GM23338 (cell line): Measurements from ENCODE around the gene XIST. TPM values are rescaled to one million over a fixed set of nuclear protein-coding genes. Genes with fewer than 3 reads are reported as not detected.

Source experiments
- ATAC-seq: fragments of 200-7000 bp; cut with Tn5 transposase; 3 replicates; pipeline ENCODE4 v1.9.1; 2020
- DNase-seq: peaks from one replicate; pipeline ENCODE4 v3.0.0-alpha.2; 2015; ENCODE audit warnings: low spot score
- H2AFZ ChIP-seq: fragments of 200-600 bp; sonication (generic); 2 replicates; pipeline ENCODE4 v1.8.0; 2016; ENCODE audit warnings: antibody characterized with exemption, mild to moderate bottlenecking, moderate library complexity
- H3F3A ChIP-seq: fragments of 200-600 bp; sonication (generic); replicated peaks from 2 replicates; pipeline ENCODE4 v1.8.0; 2017; ENCODE audit warnings: antibody characterized with exemption, mixed run types, low read depth
- H3K27ac ChIP-seq: fragments of 200-600 bp; sonication (generic); 2 replicates; pipeline ENCODE4 v1.6.1; 2016; ENCODE audit warnings: low read depth
- H3K27me3 ChIP-seq: fragments of 200-600 bp; sonication (generic); 2 replicates; pipeline ENCODE4 v1.8.0; 2016; ENCODE audit warnings: mild to moderate bottlenecking, mixed run types, moderate library complexity; ENCODE audit not compliant: insufficient read depth
- H3K36me3 ChIP-seq: fragments of 200-600 bp; sonication (generic); 2 replicates; pipeline ENCODE4 v1.8.0; 2016; ENCODE audit warnings: mild to moderate bottlenecking; ENCODE audit not compliant: insufficient read depth
- H3K4me1 ChIP-seq: fragments of 200-600 bp; sonication (generic); 2 replicates; pipeline ENCODE4 v1.8.0; 2016; ENCODE audit warnings: mild to moderate bottlenecking, moderate library complexity; ENCODE audit not compliant: insufficient read depth
- H3K4me2 ChIP-seq: fragments of 200-600 bp; sonication (generic); 2 replicates; pipeline ENCODE4 v1.7.1; 2017; ENCODE audit warnings: mixed run types
- H3K4me3 ChIP-seq: fragments of 200-600 bp; sonication (generic); 2 replicates; pipeline ENCODE4 v1.6.1; 2016; ENCODE audit warnings: mixed run types
- H3K79me2 ChIP-seq: fragments of 200-600 bp; sonication (generic); replicated peaks from 2 replicates; pipeline ENCODE4 v1.8.0; 2017; ENCODE audit warnings: mild to moderate bottlenecking; ENCODE audit not compliant: insufficient read depth
- H3K9me2 ChIP-seq: fragments of 200-600 bp; sonication (generic); 2 replicates; pipeline ENCODE4 v1.8.0; 2017; ENCODE audit not compliant: insufficient read depth
- H4K20me1 ChIP-seq: fragments of 200-600 bp; sonication (generic); replicated peaks from 2 replicates; pipeline ENCODE4 v1.8.0; 2017; ENCODE audit warnings: mild to moderate bottlenecking; ENCODE audit not compliant: insufficient read depth
- H3K27ac Mint-ChIP-seq: 2 replicates; pipeline ENCODE4 v1.8.0; 2020; ENCODE audit warnings: inconsistent platforms, mild to moderate bottlenecking, moderate library complexity, mixed read lengths
- H3K27me3 Mint-ChIP-seq: 3 replicates; pipeline ENCODE4 v1.8.0; 2022; ENCODE audit warnings: low read depth, mild to moderate bottlenecking, moderate library complexity, mixed read lengths, inconsistent platforms; ENCODE audit not compliant: insufficient read depth, poor library complexity
- H3K36me3 Mint-ChIP-seq: 3 replicates; pipeline ENCODE4 v1.8.0; 2021; ENCODE audit warnings: low read depth, mild to moderate bottlenecking, inconsistent platforms, moderate library complexity, mixed read lengths
- H3K4me1 Mint-ChIP-seq: 3 replicates; pipeline ENCODE4 v1.8.0; 2020; ENCODE audit warnings: mild to moderate bottlenecking, inconsistent platforms, mixed read lengths
- H3K4me3 Mint-ChIP-seq: 3 replicates; pipeline ENCODE4 v1.8.0; 2021; ENCODE audit warnings: moderate library complexity, mild to moderate bottlenecking, inconsistent platforms, mixed read lengths
- H3K9me3 Mint-ChIP-seq: 3 replicates; pipeline ENCODE4 v1.8.0; 2020; ENCODE audit warnings: moderate library complexity, mild to moderate bottlenecking, inconsistent platforms, mixed read lengths
- CREB1 ChIP-seq: fragments of 250-450 bp; sonication (Bioruptor Pico); IDR thresholded peaks from 2 replicates; pipeline ENCODE4 v1.5.0; 2020; ENCODE audit warnings: low read depth, mild to moderate bottlenecking, moderate library complexity
- EZH2 ChIP-seq: fragments of 200-600 bp; sonication (generic); IDR thresholded peaks from one replicate; pipeline ENCODE4 v1.8.0; 2017; ENCODE audit warnings: antibody characterized with exemption, mild to moderate bottlenecking, low read depth; ENCODE audit not compliant: unreplicated experiment
- EZH2phosphoT487 ChIP-seq: fragments of 200-600 bp; sonication (generic); IDR thresholded peaks from one replicate; pipeline ENCODE4 v1.8.1; 2018; ENCODE audit warnings: antibody characterized with exemption; ENCODE audit not compliant: unreplicated experiment
- JUNB ChIP-seq: IDR thresholded peaks from one replicate; pipeline ENCODE4 v1.6.1; 2016; ENCODE audit warnings: antibody characterized with exemption; ENCODE audit not compliant: unreplicated experiment
- NANOG ChIP-seq: IDR thresholded peaks from 2 replicates; pipeline ENCODE4 v1.6.1; 2016; ENCODE audit warnings: antibody characterized with exemption, borderline replicate concordance
- POLR2AphosphoS5 ChIP-seq: IDR thresholded peaks from 2 replicates; pipeline ENCODE4 v1.6.1; 2016; ENCODE audit warnings: antibody characterized with exemption, low read depth
- REST ChIP-seq: IDR thresholded peaks from one replicate; pipeline ENCODE4 v1.6.1; 2018; ENCODE audit warnings: antibody characterized with exemption; ENCODE audit not compliant: unreplicated experiment
- STAT1 ChIP-seq: IDR thresholded peaks from one replicate; pipeline ENCODE4 v1.6.1; 2016; ENCODE audit warnings: antibody characterized with exemption; ENCODE audit not compliant: unreplicated experiment
- ZNF114 ChIP-seq: fragments of 250-450 bp; sonication (Bioruptor Pico); IDR thresholded peaks from 2 replicates; pipeline ENCODE4 v1.5.0; 2020; ENCODE audit warnings: mild to moderate bottlenecking, moderate library complexity
- ZNF331 ChIP-seq: fragments of 250-450 bp; sonication (Bioruptor Pico); IDR thresholded peaks from 2 replicates; pipeline ENCODE4 v1.5.0; 2020; ENCODE audit warnings: low read depth, mild to moderate bottlenecking, moderate library complexity
- polyA plus RNA-seq: library from polyadenylated mRNA; unstranded; fragments of >200 nt; fragmentation: Nextera tagmentation; extraction: Ambion mirVana; gene quantifications from 2 replicates; pipeline ENCODE4 v1.2.1, GENCODE V29; 2016
- total RNA-seq: library from RNA; depleted of rRNA; stranded (reverse); fragments of >200 nt; shearing (Covaris generic); gene quantifications from 2 replicates; pipeline ENCODE4 v1.2.3, GENCODE V29; 2014
- TF ChIP-seq, protein P1 (sequence below): IDR thresholded peaks from 2 replicates; pipeline ENCODE4 v1.6.1; 2016; ENCODE audit warnings: antibody characterized with exemption
- TF ChIP-seq, protein P2 (sequence below), 2 experiments: fragments of 200-600 bp in 1 of 2; sonication (generic) in 1 of 2; conservative IDR thresholded peaks; 2 replicates each; pipeline versions ENCODE4 v1.5.1 to v1.6.1; 2016 to 2017; ENCODE audit warnings: antibody characterized with exemption in 2 of 2, low read depth in 2 of 2, mild to moderate bottlenecking in 2 of 2, moderate library complexity in 1 of 2
- TF ChIP-seq, protein P3 (sequence below): fragments of 250-450 bp; sonication (Bioruptor Pico); IDR thresholded peaks from 2 replicates; pipeline ENCODE4 v1.5.0; 2020; ENCODE audit warnings: mild to moderate bottlenecking, moderate library complexity

XIST gene
- total and polyA plus RNA-seq, 2 experiments from 2014 or later = 0.28 to 0.84 TPM

DNA sequence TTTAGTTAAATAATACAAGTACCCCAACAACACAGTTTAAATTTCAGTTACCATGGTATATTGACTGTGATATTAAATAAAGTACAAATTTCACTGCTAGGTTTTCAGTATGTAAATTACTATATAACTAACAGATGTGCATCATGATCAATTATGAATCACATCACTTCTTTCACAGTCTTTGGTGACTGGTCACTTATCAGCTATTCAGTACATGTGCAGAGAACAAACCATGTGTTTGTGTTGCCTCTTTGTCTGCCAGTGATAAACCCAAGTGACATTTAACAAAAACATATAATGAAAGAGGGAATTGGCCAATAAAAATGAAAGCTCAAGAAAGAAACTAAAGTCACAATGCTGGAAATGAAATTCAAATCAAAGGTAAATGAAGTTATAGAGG, 40.3 kb downstream of the XIST start:
- ATAC-seq = no peak
- Mint-ChIP-seq H3K4me1 (peaks cover 11% of the 10 kb centered on the region), H3K27ac (no peak overlapping the region), H3K27me3 (peaks cover 8% of the 10 kb centered on the region), H3K36me3 (peaks cover 21% of the 10 kb centered on the region), H3K4me3 (no peak overlapping the region), H3K9me3 (peaks cover 20% of the 10 kb centered on the region)
- Histone ChIP-seq H3K4me1 (no peaks in the 10 kb centered on the region), H4K20me1 (no peaks in the 10 kb centered on the region), H3F3A (no peaks in the 10 kb centered on the region), H3K4me3 (no peak overlapping the region), H2AFZ (no peak overlapping the region), H3K79me2 (no peaks in the 10 kb centered on the region), H3K9me2 (no peaks in the 10 kb centered on the region), H3K36me3 (no peaks in the 10 kb centered on the region), H3K27ac (no peak overlapping the region), H3K4me2 (no peak overlapping the region), H3K27me3 (no peaks in the 10 kb centered on the region)
- no peak for DNase-seq
- no peak for TF ChIP-seq STAT1
- TF ChIP-seq EZH2phosphoT487 = no peak
- TF ChIP-seq NANOG = no peak
- TF ChIP-seq JUNB = no peak
- TF ChIP-seq ZNF114 (CRISPR knock-in tag) = no peak
- TF ChIP-seq EZH2 = no peak
- TF ChIP-seq ZNF331 = no peak
- TF ChIP-seq, protein P1, sequence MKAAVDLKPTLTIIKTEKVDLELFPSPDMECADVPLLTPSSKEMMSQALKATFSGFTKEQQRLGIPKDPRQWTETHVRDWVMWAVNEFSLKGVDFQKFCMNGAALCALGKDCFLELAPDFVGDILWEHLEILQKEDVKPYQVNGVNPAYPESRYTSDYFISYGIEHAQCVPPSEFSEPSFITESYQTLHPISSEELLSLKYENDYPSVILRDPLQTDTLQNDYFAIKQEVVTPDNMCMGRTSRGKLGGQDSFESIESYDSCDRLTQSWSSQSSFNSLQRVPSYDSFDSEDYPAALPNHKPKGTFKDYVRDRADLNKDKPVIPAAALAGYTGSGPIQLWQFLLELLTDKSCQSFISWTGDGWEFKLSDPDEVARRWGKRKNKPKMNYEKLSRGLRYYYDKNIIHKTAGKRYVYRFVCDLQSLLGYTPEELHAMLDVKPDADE = no peak
- no peak for TF ChIP-seq POLR2AphosphoS5
- TF ChIP-seq CREB1 = no peak
- TF ChIP-seq, protein P2, sequence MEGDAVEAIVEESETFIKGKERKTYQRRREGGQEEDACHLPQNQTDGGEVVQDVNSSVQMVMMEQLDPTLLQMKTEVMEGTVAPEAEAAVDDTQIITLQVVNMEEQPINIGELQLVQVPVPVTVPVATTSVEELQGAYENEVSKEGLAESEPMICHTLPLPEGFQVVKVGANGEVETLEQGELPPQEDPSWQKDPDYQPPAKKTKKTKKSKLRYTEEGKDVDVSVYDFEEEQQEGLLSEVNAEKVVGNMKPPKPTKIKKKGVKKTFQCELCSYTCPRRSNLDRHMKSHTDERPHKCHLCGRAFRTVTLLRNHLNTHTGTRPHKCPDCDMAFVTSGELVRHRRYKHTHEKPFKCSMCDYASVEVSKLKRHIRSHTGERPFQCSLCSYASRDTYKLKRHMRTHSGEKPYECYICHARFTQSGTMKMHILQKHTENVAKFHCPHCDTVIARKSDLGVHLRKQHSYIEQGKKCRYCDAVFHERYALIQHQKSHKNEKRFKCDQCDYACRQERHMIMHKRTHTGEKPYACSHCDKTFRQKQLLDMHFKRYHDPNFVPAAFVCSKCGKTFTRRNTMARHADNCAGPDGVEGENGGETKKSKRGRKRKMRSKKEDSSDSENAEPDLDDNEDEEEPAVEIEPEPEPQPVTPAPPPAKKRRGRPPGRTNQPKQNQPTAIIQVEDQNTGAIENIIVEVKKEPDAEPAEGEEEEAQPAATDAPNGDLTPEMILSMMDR (conservative IDR thresholded peaks at IDR 0.05; ENCODE audit: low read depth in 2 of 2) = no peak
- TF ChIP-seq REST = no peak
- TF ChIP-seq, protein P3, sequence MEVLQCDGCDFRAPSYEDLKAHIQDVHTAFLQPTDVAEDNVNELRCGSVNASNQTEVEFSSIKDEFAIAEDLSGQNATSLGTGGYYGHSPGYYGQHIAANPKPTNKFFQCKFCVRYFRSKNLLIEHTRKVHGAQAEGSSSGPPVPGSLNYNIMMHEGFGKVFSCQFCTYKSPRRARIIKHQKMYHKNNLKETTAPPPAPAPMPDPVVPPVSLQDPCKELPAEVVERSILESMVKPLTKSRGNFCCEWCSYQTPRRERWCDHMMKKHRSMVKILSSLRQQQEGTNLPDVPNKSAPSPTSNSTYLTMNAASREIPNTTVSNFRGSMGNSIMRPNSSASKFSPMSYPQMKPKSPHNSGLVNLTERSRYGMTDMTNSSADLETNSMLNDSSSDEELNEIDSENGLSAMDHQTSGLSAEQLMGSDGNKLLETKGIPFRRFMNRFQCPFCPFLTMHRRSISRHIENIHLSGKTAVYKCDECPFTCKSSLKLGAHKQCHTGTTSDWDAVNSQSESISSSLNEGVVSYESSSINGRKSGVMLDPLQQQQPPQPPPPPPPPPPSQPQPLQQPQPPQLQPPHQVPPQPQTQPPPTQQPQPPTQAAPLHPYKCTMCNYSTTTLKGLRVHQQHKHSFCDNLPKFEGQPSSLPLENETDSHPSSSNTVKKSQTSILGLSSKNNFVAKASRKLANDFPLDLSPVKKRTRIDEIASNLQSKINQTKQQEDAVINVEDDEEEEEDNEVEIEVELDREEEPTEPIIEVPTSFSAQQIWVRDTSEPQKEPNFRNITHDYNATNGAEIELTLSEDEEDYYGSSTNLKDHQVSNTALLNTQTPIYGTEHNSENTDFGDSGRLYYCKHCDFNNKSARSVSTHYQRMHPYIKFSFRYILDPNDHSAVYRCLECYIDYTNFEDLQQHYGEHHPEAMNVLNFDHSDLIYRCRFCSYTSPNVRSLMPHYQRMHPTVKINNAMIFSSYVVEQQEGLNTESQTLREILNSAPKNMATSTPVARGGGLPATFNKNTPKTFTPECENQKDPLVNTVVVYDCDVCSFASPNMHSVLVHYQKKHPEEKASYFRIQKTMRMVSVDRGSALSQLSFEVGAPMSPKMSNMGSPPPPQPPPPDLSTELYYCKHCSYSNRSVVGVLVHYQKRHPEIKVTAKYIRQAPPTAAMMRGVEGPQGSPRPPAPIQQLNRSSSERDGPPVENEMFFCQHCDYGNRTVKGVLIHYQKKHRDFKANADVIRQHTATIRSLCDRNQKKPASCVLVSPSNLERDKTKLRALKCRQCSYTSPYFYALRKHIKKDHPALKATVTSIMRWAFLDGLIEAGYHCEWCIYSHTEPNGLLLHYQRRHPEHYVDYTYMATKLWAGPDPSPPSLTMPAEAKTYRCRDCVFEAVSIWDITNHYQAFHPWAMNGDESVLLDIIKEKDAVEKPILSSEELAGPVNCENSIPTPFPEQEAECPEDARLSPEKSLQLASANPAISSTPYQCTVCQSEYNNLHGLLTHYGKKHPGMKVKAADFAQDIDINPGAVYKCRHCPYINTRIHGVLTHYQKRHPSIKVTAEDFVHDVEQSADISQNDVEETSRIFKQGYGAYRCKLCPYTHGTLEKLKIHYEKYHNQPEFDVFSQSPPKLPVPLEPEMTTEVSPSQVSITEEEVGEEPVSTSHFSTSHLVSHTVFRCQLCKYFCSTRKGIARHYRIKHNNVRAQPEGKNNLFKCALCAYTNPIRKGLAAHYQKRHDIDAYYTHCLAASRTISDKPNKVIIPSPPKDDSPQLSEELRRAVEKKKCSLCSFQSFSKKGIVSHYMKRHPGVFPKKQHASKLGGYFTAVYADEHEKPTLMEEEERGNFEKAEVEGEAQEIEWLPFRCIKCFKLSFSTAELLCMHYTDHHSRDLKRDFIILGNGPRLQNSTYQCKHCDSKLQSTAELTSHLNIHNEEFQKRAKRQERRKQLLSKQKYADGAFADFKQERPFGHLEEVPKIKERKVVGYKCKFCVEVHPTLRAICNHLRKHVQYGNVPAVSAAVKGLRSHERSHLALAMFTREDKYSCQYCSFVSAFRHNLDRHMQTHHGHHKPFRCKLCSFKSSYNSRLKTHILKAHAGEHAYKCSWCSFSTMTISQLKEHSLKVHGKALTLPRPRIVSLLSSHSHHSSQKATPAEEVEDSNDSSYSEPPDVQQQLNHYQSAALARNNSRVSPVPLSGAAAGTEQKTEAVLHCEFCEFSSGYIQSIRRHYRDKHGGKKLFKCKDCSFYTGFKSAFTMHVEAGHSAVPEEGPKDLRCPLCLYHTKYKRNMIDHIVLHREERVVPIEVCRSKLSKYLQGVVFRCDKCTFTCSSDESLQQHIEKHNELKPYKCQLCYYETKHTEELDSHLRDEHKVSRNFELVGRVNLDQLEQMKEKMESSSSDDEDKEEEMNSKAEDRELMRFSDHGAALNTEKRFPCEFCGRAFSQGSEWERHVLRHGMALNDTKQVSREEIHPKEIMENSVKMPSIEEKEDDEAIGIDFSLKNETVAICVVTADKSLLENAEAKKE (CRISPR knock-in tag) = no peak
